H4 (cell line): ENCODE results near the gene MOB3B. TPM values are rescaled to one million over a fixed set of nuclear protein-coding genes. Genes with fewer than 3 reads are reported as not detected.
"Not testable (repeated sequence)": the region's sequence is repeated elsewhere in the genome, so short reads cannot be mapped to it uniquely, and the experiment has no call there.

Experiments
- DNase-seq: peaks from one replicate; pipeline ENCODE4 v3.0.0-alpha.2; 2015; ENCODE audit warnings: low spot score
- total RNA-seq: library from RNA; depleted of rRNA; stranded (reverse); fragments of >200 nt; shearing (Covaris generic); gene quantifications from 2 replicates; pipeline ENCODE4 v1.2.3, GENCODE V29; 2014

Gene MOB3B
- total RNA-seq, 1 experiment from 2014 or later = 0.39 TPM

GRCh38 chr9:27518809-27519208, 10.8 kb downstream of the MOB3B start:
- no peak for DNase-seq

DNA sequence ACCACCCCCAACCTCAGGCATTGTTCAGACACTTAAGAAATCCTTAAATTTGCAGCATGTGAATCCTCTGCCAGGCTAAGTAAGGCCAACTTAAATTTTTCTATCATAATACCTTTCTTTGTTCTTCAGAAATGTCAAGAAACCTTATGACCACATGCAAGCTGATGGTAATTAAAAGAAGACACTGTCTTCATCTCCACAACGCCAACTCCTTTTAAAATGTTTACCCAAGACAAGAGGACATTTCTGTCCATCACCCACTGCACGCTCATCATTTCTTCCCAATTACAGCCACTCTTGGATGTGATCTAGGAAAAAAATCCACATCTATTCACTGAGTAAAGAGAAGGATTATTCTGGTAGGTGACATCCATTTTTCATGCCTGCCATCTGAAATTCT, 11.6 kb downstream of the MOB3B start:
- no peak for DNase-seq

DNA sequence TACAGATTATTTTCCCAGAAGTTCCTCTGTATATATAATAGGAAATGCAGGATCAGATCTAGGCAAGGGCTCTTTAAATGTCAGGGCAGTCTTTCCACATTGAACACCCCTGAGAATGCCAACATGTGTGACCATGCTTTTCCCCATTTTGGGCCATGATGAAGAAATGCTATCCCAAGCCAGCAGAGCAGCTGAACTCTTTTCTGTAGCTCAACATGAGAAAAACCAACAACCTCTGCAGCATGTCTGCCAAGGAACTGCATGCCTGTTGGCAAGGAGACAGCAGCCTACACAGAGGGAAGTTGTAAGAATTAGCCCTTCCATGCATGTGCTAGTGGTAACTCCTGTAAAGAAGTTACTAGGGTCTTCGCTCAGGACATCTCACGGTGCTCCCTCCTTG, 15.1 kb downstream of the MOB3B start:
- DNase-seq = no peak

DNA sequence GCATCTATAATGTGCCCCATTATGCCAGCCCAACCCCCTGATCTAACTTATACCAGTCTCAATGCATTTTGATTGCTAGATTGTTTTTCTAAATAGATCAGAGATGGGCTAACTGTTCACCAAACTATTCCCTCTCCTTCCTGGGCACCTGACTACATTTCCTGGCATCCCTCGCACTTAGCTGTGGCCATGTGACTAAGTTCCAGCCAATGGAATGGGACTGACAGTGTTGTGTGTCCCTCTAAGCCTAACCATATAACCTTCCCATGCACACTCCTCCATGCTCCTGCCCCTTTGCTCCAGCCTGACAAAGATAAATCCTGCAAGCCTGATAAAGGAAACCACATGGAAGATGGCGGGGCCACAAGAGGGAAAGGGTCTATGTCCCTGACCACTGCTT, 17.8 kb downstream of the MOB3B start:
- DNase-seq = no peak

DNA sequence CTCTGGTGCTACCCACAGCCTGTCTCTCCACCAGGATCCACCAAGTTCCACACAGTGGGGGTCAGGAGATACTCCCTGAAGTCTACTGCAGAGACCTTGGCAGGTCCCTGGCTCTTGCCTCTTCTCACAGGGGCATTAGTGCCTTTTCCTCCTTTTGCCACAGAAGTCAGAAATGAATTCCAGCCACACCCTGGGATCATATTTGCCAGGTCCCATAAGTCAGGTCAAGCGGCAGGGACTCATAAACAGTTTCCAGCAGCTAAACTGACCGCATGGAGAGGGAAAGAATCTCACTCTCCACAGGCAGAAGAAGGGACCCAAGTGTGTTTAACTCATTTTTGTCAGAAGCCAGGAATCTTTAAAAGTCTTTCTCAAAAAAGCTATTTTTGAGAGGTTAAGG, 18.8 kb downstream of the MOB3B start:
- no peak for DNase-seq

GRCh38 chr9:27506981-27507380, 22.6 kb downstream of the MOB3B start:
- DNase-seq = no peak

GRCh38 chr9:27505744-27506161, 23.9 kb downstream of the MOB3B start:
- no peak for DNase-seq

GRCh38 chr9:27504259-27504658, 25.4 kb downstream of the MOB3B start:
- DNase-seq = no peak

- no peak for DNase-seq
These were observed 26.0 kb downstream of the MOB3B start for GRCh38 chr9:27503623-27504022.

- DNase-seq = not testable (repeated sequence)
These were observed 28.7 kb downstream of the MOB3B start for GRCh38 chr9:27500902-27501301.

DNA sequence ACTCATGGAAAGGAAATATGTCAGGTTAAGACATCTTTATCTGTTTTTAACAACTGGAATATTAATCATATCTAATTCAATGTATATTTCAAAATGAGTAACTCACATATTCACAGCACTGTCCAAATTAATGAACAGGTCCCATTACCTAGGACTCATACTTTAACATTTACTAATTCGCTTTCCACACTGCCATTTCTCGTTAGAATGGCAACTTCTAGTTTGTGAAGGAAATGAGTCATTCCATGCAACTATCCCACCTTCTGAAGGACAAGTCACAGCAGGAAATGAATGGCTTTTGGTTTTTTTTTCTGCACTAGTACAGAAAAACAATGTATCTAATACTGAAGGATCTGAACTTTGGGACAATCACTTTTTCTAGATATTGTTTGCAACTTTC, 30.2 kb downstream of the MOB3B start:
- DNase-seq = peak; percentile 47

DNA sequence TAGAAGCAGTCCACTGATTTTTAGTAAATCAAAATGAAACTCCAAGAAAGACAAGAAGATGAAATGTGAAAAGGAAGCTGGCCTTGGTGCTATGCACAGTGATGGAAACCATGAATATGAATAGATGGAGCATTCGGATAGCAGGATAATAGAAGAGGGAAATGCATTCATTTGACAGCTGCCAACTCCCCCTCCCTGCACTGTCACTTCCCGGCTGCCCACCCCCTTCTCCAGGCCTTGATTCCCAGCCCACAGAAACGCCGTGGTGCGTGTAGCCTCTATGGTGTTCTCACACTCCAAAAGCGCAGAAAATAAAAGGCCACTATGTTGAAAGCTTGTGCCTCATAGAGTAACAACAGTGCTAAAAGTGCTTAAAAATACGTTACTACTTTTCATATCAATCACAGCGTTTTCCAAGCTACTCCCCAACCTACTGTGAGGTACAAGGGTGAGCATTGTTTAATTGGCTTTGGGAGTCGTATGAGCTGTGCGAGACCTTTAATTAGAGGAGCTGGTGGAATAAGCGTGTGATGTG, 31.7 kb downstream of the MOB3B start:
- no peak for DNase-seq

- DNase-seq = no peak
These were observed 33.5 kb downstream of the MOB3B start for GRCh38 chr9:27496135-27496504.

DNA sequence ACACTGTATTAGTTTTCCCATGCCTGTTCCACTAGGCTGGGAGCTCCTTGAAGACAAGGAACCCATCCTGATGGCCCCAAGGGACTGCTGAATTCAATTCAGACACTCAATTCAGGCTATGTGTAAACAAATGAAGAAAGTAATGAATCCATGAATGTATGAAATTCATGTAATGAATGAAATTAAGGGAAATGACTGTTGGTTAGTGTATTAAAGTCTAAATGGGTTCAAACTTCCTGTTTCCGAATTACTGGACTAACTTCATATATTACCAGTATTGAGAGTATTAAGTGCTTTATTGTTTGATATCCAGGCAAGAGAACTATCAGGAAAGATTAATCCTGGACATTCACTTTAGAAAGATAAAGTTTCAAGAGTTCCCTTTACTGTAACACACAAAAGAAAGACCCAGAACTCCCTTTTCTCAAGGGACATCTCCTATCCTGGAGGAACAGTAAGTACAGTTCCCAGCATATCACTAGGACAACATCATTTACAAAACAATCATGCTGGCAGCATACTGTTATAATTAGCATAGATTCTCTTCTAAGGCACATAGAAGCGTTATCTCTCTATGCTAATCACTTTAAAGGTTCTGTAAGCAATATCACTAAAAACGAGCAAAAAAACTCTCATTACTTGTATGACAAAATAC, 34.0 kb downstream of the MOB3B start:
- DNase-seq = no peak

- DNase-seq = no peak
These were observed 38.5 kb downstream of the MOB3B start for GRCh38 chr9:27491154-27491553.

GRCh38 chr9:27489087-27489876, 40.3 kb downstream of the MOB3B start:
- DNase-seq = no peak

- no peak for DNase-seq
These were observed 41.7 kb downstream of the MOB3B start for GRCh38 chr9:27487927-27488326.

DNA sequence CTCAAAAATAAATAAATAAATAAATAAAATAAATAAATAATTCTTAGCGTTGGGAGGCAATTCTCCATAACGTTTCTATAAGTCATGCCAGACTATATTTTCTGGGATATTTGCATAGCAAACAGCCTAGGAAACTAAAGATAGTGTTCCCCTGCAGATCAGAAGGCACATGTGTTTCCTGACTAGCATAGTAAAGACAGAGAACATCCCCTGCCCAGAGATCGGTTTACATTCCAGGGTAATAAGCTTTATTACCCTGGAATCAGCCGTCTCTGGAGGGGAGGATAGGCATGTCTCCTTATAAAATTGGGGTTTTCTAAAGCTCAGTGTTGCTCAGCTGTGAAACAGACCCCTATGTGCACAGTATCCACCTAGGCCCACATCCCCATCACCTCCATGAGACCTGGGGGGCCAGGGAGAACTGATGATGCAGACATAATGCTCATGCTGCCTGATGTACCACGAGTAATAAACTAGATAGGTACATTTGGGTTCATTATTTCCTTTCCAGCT, 42.4 kb downstream of the MOB3B start:
- no peak for DNase-seq

DNA sequence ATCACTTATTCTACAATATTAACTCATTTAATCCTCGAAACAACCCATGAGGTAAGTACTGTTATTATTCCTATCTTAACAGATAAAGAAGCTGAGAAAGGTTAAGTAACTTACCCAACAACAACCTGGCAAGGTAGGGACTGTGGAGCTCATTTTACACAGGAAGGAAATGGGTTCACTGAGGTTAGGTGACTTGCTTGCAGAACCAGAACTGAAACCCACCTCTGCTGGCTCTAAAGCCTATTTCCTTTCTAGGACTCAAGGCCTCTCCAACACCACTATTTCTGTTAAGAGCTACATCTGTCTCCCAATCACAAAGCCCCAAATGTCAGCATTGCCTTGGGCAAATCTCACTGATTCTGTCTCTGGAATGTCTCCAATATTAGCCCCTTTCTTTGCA, 44.5 kb downstream of the MOB3B start:
- no peak for DNase-seq

DNA sequence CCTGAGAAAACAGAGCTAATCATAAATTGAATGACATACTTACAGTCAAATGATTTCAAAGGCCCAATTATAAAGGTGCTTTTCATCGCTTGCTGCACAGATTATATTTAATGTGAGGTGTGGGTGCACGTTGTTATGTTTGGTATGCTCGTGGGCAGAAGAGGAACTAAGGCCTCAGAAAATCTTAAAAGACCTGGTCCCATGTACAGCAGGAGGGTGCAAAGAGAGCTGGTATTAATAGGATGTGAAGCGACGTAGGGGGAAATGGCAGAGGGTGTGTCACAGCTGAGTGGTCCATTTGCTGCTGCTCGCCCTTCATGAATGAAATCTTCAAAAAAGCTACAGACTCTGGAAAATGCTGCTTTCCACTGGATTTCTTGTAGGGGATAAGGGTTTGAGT, 46.0 kb downstream of the MOB3B start:
- no peak for DNase-seq

DNA sequence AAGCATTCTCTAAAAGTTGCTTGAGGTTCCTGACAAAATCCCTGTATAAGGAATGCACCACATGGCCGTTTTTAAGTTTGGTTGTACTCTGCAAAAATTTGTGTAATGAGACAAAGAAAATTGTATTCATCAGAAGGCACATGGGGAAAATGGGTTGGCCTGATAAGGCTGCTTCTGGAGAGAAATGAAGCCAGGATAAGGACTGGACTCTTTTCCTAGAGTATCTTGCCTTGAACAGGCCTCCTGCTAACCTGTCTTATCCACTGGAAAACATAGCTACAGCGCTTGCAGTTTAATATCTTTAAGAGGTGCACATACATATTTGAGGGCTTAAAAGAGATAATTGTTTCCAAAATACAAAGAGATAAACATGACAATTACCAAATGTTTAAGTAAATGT, 46.9 kb downstream of the MOB3B start:
- no peak for DNase-seq

DNA sequence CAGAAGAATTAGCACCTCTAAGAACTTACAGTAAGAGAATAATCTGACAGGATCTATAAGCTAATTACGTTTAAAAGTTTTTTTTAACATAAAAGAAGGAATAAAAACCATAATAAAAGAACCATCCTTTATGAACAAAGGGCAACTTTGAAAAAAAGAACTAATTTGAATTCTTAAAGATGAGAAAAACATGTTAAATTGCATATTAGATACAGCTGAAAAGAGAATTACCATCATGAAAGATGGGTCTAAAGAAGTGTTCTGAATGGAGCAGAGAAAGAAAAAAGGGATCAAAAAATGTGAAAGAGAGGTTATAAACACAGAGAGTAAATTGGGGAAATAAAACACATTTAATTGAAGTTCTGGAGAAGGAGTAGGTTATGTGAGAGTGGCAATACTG, 51.3 kb downstream of the MOB3B start:
- DNase-seq = no peak

- no peak for DNase-seq
These were observed 52.6 kb downstream of the MOB3B start for GRCh38 chr9:27476870-27477515.
